NCI-H1930 (cell line): ENCODE data around the gene OR1N1.
"Not testable (repeated sequence)": the region's sequence is repeated elsewhere in the genome, so short reads cannot be mapped to it uniquely, and the experiment has no call there.

Source experiments
- DNase-seq, 2 experiments: peaks; one replicate each; lab custom pipeline; 2025; lab: John Stamatoyannopoulos, UW

The OR1N1 gene

GRCh38 chr9:122527193-122527592 is at the start of gene OR1N1:
OR1N1 (minus strand) TSS chr9:122527293; CDS start chr9:122527293, 0 bp downstream.
- no peak for DNase-seq

GRCh38 chr9:122572456-122572855 is 45.4 kb upstream of the OR1N1 start:
- DNase-seq: no peak

GRCh38 chr9:122567901-122568300 is 40.8 kb upstream of the OR1N1 start:
- no peak for DNase-seq

- no peak for DNase-seq
These were observed 35.2 kb upstream of the OR1N1 start for GRCh38 chr9:122562134-122562760.

- no peak for DNase-seq
These were observed 34.4 kb upstream of the OR1N1 start for GRCh38 chr9:122561446-122561845.

- DNase-seq: no peak
These were observed 25.7 kb upstream of the OR1N1 start, which contains the start of gene OR1N2 for GRCh38 chr9:122552812-122553211. OR1N2 (plus strand) TSS chr9:122553112; CDS start chr9:122553212, 100 bp downstream.

- DNase-seq: no peak
These were observed 24.3 kb upstream of the OR1N1 start for GRCh38 chr9:122551371-122551770.

GRCh38 chr9:122546196-122546595 is 19.1 kb upstream of the OR1N1 start:
- DNase-seq: no peak

- no peak for DNase-seq
These were observed 11.7 kb upstream of the OR1N1 start for GRCh38 chr9:122538757-122539156.

- DNase-seq: not testable (repeated sequence)
These were observed 10.0 kb upstream of the OR1N1 start for GRCh38 chr9:122537066-122537465.

- no peak for DNase-seq
These were observed 9.0 kb upstream of the OR1N1 start for GRCh38 chr9:122536134-122536533.

- not testable (repeated sequence) for DNase-seq
These were observed 4.1 kb upstream of the OR1N1 start for GRCh38 chr9:122531157-122531556.

GRCh38 chr9:122526602-122527001 is 491 bp downstream of the OR1N1 start:
- no peak for DNase-seq

GRCh38 chr9:122519376-122519775 is 7.7 kb downstream of the OR1N1 start:
- DNase-seq: no peak

GRCh38 chr9:122518841-122519240 is 8.3 kb downstream of the OR1N1 start, which contains the start of gene OR1J4:
OR1J4 (plus strand) TSS chr9:122519141; CDS start chr9:122519141, 0 bp downstream.
- DNase-seq: no peak

GRCh38 chr9:122518226-122518625 is 8.9 kb downstream of the OR1N1 start:
- DNase-seq: no peak

GRCh38 chr9:122510502-122510901 is 16.6 kb downstream of the OR1N1 start, which contains the start of gene OR1J2:
OR1J2 (plus strand) TSS chr9:122510802; CDS start chr9:122510802, 0 bp downstream.
- DNase-seq: no peak

GRCh38 chr9:122506964-122507363 is 20.1 kb downstream of the OR1N1 start:
- DNase-seq: no peak

- no peak for DNase-seq
These were observed 28.2 kb downstream of the OR1N1 start for GRCh38 chr9:122498883-122499288.

GRCh38 chr9:122479062-122479461 is 48.0 kb downstream of the OR1N1 start:
- DNase-seq: no peak

- no peak for DNase-seq
These were observed 49.3 kb downstream of the OR1N1 start, which contains the start of gene OR1J1 for GRCh38 chr9:122477826-122478225. OR1J1 (minus strand) TSS chr9:122477926; CDS start chr9:122477926, 0 bp downstream.

- no peak for DNase-seq
These were observed 49.7 kb downstream of the OR1N1 start for GRCh38 chr9:122477346-122477745.
